HG03159 (cell line): ENCODE results near the gene HARBI1.

Experiments used
- ATAC-seq: cut with Tn5 transposase; IDR thresholded peaks from one replicate; pipeline ENCODE4 v1.9.1; 2021; ENCODE audit warnings: mild to moderate bottlenecking, moderate library complexity; ENCODE audit not compliant: unreplicated experiment

HARBI1 gene

GRCh38 chr11:46617134-46617971, at the start of gene HARBI1, which contains the start of gene ATG13:
Gene HARBI1 (minus strand): TSS chr11:46617227. CDS start chr11:46616237, 990 bp downstream.
Gene ATG13 (plus strand): TSS chr11:46617553. CDS start chr11:46644292, 26,739 bp downstream.
- peak; percentile 91 for ATAC-seq

DNA sequence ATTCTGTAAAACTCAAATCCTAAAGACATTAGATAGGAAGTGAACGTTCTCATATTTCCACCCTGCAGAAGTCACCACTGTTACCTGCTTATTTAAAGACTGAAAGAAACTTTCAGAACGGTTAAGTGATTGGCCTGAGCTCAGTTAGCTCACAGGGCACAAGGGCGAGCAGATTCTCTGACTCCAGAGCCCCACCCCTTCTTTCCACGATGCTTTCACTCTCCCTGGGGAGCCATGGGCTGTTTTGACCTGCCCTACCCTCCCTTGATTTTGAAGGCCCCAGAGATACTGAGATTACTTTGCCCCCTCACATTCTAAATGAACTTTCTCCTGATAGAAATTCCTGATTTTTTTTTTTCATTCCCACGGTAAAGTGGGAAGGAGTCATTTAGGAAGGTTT, 49.5 kb upstream of the HARBI1 start:
- ATAC-seq, result no peak

DNA sequence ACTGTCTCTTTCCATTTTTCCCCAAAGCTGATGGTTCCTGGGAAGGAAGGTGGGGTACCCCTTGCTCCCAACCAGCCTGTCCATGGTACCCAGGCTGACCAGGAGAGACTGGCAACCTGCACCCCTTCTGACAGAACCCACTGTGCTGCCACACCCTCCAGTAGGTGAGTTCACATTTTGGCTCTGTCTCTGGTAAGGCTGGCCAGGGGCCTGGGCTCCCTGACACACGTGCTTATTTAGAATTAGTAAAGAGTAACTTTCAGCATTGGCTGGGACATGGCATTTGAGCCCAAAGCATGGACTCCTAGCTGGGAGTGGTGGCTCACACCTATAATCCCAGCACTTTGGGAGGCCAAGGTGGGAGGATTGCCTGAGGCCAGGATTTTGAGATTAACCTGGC, 48.3 kb upstream of the HARBI1 start:
- no peak for ATAC-seq

GRCh38 chr11:46664612-46665011, 47.6 kb upstream of the HARBI1 start:
- ATAC-seq, result no peak

GRCh38 chr11:46663277-46663940, 46.4 kb upstream of the HARBI1 start:
- ATAC-seq, result no peak

DNA sequence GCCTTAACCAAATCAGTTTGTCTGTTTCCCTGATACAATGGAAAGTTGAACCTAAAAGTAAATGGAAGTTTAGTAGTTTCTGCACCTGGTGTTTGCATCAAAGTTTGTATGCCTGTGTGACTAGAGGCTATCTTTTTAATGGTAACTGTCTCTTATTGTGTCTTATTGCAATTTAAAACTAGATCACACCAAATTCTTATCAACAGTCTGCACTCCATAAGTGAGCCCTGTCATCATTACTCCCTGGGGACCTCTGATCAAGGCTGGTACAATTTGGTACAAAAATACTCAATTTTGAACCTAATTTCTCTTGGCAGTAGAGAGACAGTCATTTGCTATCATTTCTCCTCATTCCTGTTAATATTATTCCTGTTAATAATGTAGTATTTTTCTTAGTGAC, 45.3 kb upstream of the HARBI1 start:
- ATAC-seq, result no peak

DNA sequence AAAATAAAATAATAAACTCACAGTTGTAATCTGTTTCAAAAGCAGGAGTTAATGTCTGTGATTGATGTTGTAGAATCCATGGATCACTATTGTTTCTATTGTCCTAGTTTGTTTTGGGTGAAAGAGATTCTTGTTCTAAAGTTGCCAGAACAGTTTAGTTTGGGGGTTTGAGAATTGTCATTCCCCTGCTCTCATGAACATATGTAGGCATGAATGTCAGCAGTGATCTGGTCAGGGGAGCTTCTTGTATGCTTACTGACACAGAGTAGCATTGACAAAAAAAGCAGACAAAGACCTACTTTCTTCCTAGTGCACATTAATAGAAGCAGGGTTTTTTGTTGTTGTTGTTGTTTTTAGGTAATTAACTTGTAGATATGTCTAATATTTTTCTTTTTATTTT, 44.8 kb upstream of the HARBI1 start:
- ATAC-seq, result no peak

DNA sequence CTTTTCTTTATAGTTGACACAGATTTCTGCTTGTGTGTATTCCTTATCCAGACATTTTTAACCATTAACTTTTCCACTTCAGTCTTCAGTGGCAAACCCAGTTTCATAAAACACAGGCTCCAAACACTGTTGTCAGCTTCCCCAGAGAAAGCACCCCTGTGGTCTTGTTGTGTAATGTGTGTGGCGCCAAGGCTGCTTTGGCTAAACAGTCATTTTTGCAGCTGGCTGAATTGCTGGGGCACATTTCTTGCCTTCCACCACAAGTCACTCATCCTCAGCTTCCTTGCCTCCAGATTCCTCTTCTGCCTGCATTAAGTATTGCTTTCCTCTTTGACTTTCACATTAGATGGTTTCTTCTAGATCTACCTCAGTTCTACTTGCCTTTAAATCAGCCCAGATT, 42.9 kb upstream of the HARBI1 start:
- ATAC-seq, result no peak

DNA sequence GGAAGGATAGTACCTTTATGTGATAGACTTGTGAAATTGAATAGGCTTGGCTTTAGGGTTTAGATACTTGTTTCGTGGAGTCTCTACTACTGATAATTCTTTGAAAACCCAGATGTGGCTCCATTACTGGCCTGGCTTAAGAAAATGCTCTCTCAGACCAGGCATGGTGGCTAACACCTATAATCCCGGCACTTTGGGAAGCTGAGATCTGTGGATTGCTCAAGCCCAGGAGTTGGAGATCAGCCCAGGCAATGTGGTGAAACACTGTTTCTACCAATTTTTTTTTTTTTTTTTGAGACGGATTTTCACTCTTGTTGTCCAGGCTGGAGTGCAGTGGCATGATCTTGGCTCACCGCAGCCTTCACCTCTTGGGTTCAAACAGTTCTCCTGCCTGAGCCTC, 41.2 kb upstream of the HARBI1 start:
- ATAC-seq, result no peak

GRCh38 chr11:46657186-46657585, 40.2 kb upstream of the HARBI1 start:
- no peak for ATAC-seq

- ATAC-seq, result no peak
Observed at GRCh38 chr11:46655631-46656030, 38.6 kb upstream of the HARBI1 start.

DNA sequence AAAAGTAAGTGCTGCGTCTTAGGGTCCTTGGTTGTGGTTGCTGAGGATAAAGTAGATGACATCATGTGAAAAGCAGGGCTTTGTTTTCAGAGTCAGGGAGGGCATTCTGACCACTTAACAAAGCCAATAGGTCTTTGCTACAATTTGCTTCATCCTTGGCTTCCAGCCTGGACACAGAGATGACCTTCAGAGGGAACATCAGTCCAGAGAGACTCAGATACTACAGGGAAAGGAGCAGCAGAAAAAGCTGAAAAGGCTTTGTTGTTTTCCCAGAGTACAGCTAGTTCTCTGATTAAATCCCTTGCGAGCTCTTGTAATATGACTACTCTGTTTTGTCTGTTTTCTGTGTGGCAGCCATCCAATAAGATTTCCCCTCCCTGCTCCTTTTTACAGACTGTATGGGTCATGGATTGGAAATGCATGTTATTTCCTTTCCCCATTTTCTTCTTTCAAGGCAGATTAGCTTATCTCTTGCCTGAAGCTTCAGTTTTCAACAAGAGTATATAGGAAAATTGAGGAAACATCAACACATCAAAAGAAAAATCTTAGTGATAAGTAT, 32.2 kb upstream of the HARBI1 start:
- ATAC-seq, result no peak

DNA sequence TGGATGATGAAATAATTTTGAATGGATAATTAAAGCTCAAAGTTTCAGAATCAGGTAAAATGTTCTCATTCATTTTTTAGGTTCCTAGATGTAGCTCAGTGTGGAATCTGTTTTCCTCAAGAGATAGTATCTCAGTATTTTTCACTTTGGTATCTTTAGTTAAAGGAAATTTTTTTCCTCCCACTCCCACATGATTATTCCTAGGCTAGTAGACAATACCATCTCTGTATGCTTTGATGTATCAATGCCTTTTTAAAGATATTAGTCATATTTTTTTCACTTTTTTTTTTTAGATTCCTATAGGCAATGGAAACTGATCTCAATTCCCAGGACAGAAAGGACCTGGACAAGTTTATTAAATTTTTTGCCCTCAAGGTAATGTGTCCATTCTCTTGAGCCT, 27.0 kb upstream of the HARBI1 start:
- no peak for ATAC-seq

DNA sequence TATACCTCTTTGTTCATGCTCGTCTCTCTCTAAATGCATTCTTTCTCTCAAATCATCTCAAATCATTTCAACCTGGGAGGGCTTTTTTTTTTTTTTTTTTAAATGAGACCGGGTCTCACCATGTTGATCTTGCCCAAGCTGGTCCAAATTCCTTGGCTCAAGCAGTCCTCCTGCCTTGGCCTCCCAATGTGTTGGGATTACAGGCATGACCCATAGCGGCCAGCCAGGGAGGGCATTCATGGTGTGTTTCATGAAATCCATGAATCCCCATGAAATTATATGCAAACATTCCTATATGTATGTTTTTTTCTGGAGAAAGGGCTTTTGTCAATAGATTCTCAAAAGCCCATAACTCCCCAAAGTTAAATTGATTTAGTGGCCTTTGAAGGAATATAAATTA, 26.5 kb upstream of the HARBI1 start:
- no peak for ATAC-seq

- no peak for ATAC-seq
Observed at GRCh38 chr11:46642627-46643335, 25.8 kb upstream of the HARBI1 start.

DNA sequence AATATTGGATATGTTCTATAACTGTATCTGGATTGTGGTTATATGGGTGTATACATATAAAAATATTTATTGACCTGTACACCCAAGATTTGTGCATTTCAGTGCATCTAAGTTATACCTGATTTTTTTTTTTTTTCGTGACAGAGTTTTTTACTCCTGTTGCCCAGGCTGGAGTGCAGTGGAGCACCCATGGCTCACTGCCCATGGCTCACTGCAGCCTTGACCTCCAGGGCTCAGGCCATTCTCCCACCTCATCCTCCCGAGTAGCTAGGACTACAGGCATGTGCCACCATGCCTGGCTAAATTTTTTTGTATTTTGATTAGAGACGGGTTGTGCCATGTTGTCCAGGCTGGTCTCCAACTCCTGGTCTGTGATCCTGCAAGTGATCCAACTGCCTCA, 24.6 kb upstream of the HARBI1 start:
- no peak for ATAC-seq

GRCh38 chr11:46640036-46640788, 23.2 kb upstream of the HARBI1 start:
- ATAC-seq, result no peak

- no peak for ATAC-seq
Observed at GRCh38 chr11:46639197-46639839, 22.3 kb upstream of the HARBI1 start.

GRCh38 chr11:46637546-46637945, 20.5 kb upstream of the HARBI1 start:
- no peak for ATAC-seq

- no peak for ATAC-seq
Observed at GRCh38 chr11:46635557-46636139, 18.6 kb upstream of the HARBI1 start.
